GM19099 (cell line): ENCODE measurements around the gene CHMP1B.

Experiments
- POLR2A ChIP-seq: IDR thresholded peaks from 3 replicates; pipeline ENCODE4 v1.6.1; 2011; ENCODE audit warnings: low read depth; ENCODE audit not compliant: insufficient read length; ENCODE audit errors: extremely low read depth

CHMP1B gene

GRCh38 chr18:11823545-11823944, 27.7 kb upstream of the CHMP1B start:
- TF ChIP-seq POLR2A = no peak

DNA sequence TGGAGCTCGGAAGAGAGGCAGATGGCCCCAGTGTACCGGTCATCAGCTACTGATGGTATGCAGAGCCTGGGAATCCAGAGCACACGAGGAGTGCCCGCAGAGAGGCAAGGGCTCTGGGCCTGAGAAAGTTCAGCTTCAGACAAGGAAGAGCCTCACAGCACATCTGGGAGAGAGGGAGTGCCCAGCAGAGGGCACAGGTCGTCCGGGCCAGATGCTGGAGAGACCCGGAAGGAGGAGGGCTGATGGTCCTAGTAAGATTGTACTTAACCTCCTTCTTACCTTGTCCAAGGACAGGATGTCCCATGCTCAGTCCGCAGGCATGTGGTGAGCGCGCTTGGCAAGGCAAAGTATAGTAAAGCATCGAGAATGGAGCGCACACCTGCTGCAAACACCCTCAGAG, 24.4 kb upstream of the CHMP1B start:
- no peak for TF ChIP-seq POLR2A

GRCh38 chr18:11828786-11829432, 22.3 kb upstream of the CHMP1B start:
- TF ChIP-seq POLR2A = no peak

DNA sequence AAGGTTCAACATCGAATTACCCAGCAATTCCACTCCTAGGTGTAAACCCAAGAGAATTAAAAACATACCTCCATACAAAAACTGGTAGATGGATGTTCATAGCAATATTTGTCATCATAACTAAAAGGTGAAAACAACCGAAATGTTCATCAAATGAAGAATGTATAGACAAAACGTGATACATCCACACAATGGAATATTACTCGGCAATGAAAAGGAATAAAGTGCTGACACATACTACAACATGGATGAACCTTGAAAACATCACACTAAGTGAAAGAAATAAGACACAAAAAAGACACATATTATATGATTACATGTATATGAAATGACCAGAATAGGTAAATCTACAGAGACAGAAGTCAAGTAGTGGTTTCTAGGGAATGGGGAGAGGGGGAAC, 20.6 kb upstream of the CHMP1B start:
- TF ChIP-seq POLR2A = no peak

DNA sequence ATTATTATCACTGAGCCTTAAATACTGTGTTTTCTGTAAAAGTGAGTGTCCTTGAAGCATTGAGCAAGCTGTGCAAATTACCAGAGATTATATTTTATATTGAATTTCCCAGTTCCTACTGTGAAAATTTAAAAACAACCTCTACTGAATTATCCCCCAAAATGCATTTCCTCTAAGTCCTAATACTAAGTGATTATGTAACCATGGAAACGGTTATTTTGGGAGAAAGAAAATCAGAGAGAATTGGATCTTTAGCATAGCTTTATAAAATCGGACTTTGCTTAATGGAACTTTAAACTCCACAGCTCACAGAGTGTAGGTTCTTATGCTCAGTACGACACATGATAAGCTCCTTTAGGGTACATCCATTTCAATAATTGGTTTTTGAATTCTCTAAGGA, 19.3 kb upstream of the CHMP1B start:
- no peak for TF ChIP-seq POLR2A

- no peak for TF ChIP-seq POLR2A
These were observed 16.4 kb upstream of the CHMP1B start for GRCh38 chr18:11834772-11835171.

GRCh38 chr18:11839556-11839955, 11.7 kb upstream of the CHMP1B start:
- no peak for TF ChIP-seq POLR2A

DNA sequence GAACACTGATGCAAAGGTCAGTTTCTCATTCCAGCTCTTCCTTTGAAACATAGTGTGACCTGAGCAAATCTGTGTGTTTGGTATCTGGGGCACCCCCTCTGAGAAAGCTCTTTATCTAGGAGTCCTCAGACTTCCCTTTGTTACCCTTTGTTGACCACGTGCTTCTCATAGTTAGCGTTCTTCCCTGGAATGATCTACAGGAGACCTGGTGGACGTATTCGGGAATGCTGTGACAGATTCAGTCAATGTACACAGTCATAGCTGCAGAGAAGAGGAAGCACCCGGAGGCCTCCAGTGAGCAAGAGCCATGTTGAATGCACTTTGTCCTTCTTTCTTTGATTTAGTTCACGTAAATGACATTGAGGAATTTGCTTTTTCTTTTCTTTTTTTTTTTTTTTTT, 10.7 kb upstream of the CHMP1B start:
- TF ChIP-seq POLR2A = no peak

DNA sequence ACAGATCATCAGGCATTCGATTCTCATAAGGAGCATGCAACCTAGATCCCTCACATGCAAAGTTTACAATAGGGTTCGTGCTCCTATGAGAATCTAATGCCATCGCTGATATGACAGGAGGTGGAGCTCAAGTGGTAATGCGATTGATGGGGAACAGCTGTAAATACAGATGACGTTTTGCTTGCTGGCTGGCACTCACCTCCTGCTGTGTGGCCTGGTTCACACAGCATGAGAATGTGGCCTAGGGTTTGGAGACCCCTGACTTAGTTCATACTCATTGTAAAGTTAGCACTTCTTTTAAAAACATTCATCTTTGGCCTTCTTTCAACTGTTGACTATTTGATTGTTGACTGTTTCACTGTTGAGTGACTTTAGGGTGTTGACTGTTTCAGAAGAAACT, 8.7 kb upstream of the CHMP1B start:
- TF ChIP-seq POLR2A = no peak

DNA sequence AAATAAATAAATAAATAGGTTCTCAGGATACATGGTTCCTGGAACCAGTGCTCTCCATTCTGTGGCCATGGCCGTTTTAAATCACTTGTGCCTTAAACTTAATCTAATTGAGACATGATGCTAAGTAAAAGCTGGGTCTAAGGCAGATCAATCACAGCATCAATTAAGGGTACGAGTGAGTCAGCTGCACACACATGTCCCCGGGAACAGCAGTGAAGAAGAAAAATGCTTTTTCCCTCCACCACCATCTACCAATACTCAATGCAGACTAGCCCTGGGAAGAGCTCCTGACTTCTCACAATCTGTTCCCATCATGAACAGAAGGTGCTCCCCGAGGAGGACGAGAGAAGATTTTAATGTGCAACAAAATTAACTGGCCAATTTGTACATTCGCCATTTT, 6.8 kb upstream of the CHMP1B start:
- no peak for TF ChIP-seq POLR2A

DNA sequence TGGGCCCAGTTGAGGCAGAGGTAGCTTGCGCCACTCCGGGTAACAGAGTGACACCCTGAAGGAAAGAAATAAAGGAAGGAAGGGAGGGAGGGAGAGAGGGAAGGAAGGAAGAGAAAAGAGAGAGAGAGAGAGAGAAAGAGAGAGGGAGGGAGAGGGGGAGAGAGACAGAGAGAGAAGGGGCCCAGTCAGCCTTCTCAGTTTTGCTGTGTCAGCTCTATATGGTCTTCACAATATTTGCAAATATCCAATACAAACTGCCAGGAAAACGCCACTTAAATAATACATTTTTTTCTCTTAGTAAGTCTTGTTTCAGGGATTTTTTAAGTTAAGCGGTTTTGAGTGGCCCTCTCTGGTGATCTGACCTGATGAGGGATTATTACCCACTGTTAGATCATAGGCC, 5.6 kb upstream of the CHMP1B start:
- no peak for TF ChIP-seq POLR2A

- no peak for TF ChIP-seq POLR2A
These were observed 3.4 kb upstream of the CHMP1B start for GRCh38 chr18:11847811-11848210.

DNA sequence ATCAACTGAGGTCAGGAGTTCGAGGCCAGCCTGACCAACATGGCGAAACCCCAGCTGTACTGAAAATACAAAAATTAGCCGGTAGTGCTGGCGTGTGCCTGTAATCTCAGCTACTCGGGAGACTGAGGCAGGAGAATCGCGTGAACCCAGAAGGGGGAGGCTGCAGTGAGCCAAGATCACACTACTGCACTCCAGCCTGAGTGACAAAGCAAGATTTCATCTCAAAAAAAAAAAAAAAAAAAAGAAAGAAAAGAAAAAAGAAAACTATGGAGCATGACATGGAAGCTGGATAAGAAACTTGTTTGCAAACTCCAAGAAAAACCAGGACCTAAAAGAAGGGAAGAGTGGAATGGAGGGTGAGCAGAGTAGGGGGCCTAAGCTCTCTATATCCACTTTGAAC, 1.9 kb upstream of the CHMP1B start:
- TF ChIP-seq POLR2A = no peak

GRCh38 chr18:11849841-11850634, 1.2 kb upstream of the CHMP1B start:
- no peak for TF ChIP-seq POLR2A

- no peak for TF ChIP-seq POLR2A
These were observed 430 bp upstream of the CHMP1B start for GRCh38 chr18:11850821-11851145.

DNA sequence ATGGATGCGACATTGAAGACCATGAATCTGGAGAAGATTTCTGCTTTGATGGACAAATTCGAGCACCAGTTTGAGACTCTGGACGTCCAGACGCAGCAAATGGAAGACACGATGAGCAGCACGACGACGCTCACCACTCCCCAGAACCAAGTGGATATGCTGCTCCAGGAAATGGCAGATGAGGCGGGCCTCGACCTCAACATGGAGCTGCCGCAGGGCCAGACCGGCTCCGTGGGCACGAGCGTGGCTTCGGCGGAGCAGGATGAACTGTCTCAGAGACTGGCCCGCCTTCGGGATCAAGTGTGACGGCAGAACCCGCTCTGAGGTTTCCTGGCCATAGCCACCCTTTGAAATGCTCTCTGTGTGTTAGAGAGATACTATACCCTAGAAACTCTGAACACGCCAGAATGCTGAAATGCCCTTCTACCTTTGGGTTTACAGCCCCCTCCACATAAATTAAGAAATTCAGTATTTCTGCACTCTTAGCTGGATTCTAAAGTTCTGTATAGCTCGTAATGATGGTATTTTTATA, 659 bp downstream of the CHMP1B start:
- TF ChIP-seq POLR2A = no peak
